ACHN (cell line): ENCODE measurements around the gene TBCD.

ENCODE experiments used
- DNase-seq: peaks from one replicate; pipeline ENCODE4 v3.0.0-alpha.2; 2015
- in situ Hi-C: cut with HindIII; loops from 2 replicates; pipeline ENCODE4 v1.10.0; 2017; ENCODE audit warnings: low sequenced_read_pairs, low pct_ligation_motif_present, low pct_unique_long_range_greater_than_20kb

The TBCD gene

DNA sequence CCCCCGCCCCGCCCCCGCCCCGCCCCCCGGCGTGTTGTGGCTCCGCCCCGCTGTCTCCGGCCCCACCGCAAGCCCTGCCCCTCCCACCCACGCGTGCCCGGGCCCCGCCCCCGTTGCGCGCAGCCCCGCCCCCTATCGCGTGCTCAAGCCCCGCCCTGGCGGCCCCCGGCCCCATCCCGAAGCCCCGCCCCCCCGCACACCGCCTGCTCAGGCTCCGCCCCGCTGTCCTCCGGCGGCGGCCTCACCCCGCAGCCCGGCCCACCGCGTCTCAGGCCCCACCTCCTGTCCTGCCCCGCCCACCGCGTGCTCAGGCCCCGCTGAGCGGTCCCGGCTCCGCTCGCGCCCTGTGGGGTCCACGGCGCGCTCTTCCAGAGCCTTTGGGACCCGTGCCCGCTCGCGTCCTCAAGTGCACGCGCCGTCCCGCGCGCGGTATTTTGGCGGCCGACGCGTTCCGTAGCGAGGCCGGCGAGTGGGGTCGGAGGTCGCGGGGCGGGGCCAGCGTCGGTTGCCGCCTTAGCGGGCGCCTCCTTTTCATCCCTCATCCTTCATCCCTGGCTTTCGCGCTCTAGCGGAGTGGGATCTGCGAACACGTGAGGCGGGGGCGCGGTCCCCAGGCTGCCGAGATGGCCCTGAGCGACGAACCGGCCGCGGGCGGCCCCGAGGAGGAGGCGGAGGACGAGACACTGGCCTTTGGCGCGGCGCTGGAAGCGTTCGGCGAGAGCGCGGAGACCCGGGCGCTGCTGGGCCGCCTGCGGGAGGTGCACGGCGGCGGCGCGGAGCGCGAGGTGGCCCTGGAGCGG lies at the start of gene TBCD:
Gene TBCD, plus strand, starts transcription at position 495 of the 800 bp plus-strand sequence. Its CDS starts 129 bp downstream, at position 624.
- peak; percentile 87 for DNase-seq
- in situ Hi-C loops = no loop called here

DNA sequence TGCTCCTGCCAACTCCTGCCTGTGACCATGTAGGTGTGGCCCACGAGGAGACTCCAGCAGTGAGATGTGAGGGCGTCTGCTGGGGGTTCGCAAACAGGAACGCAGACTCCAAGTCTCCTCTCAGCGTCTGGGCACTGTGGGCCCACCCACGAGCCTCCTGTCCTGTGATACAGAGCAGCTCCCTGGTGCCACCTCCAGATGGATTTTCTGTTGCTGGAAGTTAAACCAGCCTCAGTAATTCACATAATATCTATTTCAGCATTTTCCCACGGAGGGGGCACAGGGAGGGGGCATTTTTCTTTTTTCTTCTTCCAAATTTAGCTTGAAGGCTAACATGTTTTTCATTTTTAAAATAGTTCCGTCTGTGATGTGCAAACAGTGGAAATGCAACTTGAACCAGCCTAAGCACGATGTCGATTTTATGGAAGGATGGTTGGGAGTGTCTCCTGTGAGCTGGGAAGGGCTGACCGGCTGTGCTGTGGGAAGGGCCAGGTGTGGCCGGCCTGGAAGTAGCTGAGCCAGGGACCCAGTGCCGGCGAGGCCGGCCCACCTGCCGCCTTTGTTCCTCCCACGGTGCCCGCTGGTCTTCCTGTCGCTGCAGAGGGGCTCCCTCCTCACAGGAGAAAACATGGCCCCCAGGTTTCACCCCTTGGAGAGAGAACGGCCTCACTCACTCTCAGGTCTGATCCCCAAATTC lies 49.5 kb upstream of the TBCD start:
- in situ Hi-C loops = no loop called here

DNA sequence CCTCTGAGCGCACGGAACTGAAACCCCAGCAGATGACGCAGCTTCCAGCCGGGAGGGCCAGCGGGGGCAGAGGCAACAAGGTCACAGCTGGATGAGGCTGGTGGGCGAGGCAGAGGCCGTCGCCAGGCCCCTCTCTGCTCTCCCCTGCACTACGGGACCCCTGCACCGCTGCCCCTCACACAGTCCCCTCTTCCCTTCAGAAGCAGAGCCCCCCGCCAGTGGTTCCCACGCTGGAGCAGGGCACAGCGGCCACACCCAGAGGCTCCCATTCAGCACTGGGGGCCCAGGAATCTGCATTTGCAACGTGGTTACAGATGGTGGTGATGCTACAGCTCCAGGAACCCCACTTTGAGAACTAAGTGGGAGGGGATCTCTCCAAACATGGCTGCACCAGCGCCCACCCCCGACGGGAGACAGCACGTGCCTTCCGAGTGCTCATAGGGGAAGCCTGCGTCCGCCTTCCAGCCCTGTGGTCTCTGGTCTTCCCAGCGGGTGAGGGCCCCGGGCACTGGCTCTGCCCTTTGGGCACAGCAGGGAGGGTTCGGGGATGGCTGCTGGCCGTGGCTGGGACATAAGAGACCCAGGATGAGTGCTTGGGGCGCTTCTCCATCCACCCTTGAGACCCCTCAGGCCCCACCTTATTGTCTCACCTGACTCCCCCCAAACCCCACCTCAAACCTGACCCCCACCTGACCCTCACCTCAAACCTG lies 48.7 kb upstream of the TBCD start:
- DNase-seq = no peak
- in situ Hi-C loops = no loop called here

More for the DNA sequence above, 49.5 kb upstream of the TBCD start:
- DNase-seq = no peak

DNA sequence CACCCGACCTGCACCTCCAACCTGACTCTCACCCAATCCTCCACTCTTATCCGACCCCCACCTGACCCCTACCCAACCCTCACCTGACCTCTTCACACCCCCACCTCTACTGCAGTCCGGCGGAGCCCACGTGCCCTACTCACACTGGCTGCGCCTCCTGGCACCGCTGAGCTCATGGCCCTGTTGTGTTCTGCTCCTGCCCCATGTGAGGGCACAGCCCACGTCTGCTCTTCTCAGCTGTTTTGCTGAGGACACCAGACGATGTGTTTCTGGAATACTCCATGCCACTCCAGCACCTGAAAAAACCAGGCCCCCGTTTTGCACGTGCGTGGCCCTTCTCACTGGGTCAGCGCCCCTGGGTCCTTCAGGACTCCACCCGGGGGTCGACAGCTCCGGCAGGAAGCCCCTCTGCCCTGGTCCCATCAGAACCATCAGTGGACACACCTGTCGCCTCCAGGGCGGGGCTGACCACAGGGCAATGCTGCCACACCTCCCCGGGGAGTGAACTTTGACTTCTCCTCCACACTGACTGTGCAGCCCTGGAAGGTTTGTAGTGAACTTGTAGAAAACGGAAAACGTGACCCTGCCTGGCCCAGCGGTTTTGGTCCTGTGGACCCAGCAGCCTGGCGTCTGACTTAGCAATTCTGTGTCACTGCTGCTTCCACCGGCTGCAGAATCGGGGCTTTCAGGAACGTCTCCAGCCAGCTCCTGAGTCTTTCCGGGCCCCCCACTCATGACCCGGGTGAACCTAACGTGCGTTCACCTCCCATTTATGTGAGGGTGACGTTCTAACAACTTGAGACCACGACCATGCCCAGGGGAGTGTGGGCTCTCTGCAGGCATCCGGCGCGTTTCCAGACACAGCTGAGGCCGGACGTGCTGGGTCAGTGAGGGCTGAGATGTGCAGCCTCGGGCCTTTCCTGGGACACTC lies 47.7 kb upstream of the TBCD start:
- in situ Hi-C loops = no loop called here
- DNase-seq = no peak

DNA sequence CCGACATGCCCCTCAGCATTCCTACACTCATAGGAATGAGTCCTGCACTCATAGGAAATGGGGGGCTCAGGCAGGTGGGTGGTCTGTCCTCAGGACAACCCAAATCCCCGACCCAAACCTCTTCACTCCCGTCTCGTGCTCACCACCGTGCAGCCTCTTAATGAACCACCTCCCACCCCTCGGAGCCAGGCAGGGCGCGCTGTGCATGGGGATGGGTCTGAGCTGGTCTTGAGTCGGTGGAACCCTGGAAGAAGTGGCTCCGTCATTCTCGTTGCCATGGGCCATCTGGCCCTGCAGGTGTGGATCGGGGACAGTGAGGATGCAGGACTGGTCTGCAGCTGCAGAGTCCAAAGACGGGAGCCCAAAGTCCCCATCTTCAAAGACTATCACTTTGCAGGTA lies 47.0 kb upstream of the TBCD start:
- DNase-seq = no peak
- in situ Hi-C loops = no loop called here

DNA sequence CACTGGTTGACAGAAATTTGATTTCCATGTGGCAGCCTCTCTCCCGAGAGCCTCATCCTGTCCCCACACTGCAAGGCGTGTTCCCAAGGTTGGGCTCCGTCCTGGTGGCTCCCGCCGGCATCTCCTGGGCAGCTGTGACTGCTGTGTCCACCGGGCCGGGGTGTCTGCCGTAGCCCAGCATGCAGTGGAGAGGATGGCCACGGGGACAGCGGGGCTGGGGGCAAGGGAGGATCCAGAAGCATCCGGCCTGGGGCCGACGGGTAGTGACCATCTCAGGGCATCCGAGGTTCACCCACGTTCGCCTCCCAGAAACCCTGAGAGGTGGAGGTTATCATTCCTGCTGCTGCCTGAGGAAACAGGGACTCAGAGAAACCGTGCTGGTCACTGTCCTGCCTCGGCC lies 46.1 kb upstream of the TBCD start:
- DNase-seq = no peak
- in situ Hi-C loops = no loop called here

DNA sequence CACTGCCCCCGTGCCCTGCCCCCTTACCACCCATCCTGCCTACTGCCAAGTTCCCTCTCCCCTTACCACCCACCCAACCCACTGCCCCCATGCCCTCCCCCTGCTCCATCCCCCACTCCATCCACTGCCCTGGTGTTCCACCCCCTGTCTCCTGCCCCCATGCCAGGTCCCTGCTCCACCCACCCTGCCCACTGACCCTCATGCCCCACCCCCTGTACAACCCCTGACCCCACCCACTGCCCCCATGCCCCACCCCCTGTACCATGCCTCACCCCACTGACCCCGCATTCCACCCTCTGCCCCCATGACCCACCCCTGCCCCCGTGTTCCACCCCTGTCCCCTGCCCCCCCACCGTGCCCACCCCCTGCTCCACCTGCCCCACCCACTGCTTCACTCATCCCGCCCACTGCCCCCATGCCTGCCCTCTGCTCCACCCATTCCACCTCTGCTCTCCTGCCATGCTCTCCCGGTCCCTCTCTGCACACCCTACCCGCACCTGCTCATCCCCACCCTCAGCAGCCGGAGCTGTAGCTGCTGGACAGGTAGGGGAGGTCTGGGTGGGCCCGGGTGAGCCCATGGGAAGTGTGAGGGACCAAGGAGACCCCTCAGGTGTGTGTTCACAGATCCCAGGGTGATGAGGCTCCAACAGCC lies 42.7 kb upstream of the TBCD start:
- DNase-seq = no peak
- in situ Hi-C loops = no loop called here

DNA sequence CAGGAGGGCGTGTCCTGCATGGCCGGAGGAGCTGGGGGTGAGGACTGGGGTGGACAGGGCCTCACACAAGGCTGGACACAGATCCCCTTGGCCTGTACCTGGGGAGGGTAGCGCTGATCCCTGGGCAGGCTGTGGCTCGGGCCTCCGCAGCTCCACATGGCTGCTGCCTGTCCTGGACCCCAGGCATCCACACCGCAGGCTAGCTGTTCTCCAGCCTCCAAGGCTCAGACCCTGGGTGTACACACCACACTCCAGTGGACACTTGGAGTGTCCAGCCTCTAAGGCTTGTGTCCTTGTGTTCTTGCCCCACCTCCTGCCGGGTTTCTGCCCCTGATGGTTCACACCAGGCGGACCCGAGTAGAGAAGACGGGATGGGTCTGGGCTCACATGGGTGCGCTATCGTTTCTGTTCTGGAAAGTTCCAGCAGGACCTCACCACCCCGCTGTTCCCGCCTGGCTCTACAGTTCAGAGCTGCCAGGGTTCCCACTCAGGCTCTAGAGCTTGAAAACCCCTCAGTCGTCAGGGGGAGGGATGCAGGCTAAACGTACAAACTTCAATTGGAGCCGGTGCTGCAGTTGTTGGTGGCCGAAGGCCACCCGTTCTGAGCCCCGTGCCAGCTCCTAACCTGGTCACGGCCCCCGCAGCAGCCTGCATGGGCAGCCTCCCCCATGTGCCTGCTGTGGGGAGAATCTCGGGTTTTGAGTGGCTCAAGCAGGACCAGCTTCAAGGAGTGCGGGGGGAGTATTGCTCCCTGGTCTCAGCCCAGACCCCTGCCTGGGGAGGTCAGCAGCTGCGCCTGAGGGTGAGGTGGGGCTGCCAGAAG lies 42.0 kb upstream of the TBCD start:
- DNase-seq = no peak
- in situ Hi-C loops = no loop called here

DNA sequence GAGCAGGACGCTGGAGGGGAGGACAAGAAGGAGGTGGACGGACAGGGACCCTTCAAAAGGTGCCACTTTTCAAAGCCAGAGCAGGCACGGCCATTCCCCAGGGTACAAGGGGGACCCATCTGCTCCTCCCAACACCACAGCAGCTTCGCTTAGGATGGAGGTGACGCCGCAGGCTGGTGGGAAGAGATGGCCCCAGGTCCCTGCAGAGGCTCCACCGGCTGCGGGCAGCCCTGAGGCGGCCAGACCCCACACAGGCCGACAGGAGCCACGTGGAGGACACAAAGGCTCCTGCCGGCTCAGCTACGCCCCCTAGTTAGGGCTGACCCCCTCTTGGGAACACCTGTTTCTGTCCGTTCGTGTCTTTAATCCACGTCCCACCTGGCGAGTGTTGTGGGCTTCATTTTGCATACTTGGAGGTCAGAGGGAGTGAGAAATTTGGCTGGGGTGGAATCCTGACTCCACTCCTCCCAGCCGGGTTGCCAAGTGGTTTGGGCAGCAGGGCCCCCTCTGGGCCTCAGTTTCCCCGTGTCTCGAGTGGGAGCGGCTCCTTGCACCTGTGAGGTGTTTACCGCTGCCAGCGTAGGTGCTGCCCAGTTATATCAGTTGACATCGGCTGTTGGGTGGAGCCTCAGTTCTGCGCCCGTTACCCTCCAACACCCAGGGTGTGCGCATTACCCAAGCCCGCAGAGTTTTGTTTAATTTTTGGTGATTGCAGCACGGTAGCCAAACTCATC lies 41.2 kb upstream of the TBCD start:
- in situ Hi-C loops = no loop called here

DNA sequence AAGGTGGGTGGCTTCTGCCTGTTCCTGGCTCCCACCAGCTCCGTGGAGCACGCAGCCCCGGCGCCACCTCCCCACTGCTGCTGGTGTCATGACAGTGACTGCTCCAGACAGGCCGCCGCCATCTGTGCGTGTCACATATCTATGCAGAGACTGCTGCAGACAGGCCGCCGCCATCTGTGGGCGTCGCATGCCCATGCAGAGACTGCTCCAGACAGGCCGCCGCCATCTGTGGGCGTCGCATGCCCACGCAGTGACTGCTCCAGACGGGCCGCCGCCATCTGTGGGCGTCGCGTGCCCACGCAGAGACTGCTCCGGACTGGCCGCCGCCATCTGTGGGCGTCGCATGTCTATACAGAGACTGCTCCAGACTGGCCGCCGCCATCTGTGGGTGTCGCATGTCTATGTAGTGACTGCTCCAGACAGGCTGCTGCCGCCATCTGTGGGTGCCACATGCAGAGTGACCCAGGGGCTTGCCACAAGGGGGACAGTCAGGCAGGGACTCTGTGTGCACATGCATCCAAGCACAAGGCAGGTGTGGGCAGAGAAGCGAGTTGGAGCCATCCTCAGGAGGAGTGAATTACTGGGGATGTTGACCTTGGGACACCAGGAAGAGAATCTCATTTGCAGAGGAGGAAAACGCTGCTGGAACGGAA lies 38.7 kb upstream of the TBCD start:
- in situ Hi-C loops = no loop called here
- DNase-seq = no peak

More for the DNA sequence above, 41.2 kb upstream of the TBCD start:
- no peak for DNase-seq

DNA sequence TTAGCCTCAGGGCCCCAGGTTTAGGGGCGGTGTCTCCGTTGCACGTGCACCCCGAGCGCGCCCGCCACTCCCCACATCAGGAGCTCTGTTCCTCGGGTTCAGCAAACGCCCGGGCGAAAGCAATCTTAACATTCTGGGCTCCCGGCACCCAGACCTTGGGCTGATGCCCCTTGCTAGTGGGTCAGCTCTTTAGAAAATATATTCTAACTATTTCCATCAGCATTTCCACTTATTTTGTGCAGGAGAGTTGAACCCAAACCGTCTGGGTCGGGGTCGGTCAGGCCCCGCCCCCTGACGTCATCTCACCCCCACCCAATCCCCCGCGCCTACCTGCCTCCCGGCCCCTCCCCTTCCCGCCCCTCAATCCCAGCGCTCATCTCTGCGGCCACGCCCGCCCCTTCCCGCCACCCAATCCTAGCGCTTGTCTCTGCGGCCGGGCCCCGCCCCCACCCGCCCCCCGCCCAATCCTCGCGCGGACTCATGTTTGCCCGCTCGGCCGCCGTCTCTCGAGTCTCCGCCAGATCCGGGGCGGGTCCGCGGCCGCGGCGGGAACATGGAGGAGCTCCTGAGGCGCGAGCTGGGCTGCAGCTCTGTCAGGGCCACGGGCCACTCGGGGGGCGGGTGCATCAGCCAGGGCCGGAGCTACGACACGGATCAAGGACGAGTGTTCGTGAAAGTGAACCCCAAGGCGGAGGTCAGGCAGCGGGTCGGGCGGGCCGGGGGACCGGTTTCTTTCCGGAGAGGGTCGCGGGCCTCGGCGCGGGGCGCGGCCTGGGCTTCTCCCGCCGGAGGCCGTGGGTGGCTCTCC lies 35.5 kb upstream of the TBCD start, which contains the start of gene FN3KRP:
Gene FN3KRP, plus strand, starts transcription at position 504 of the 808 bp plus-strand sequence. Its CDS starts 50 bp downstream, at position 554.
- in situ Hi-C loops = no loop called here
- peak; percentile 95 for DNase-seq

DNA sequence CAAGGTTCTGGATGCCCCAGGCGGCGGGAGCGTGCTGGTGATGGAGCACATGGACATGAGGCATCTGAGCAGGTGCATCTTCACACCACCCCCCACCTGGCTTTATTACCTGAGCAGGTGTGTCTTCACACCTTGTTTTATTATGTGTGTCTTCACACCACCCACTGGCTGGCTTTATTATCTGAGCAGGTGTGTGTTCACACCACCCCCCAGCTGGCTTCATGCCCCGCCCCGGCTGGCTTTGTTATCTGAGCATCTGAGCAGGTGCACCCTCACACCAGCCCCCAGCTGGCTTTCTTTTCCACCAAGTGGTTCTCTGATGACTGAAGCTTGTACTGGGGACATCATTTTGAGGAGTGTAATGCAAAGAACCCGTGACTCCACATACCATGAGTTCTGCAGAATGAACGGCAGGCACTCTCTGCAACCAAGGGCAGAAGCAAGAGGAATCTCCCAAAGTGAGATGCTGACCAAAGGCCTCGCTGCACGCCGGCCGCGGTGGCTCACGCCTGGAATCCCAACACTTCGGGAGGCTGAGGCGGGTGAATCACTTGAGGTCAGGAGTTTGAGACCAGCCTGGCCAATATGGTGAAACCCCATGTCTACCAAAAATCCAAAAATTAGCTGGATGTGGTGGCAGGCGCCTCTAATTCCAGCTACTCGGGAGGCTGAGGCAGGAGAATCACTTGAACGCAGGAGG lies 32.7 kb upstream of the TBCD start:
- no peak for DNase-seq
- in situ Hi-C loops = no loop called here

DNA sequence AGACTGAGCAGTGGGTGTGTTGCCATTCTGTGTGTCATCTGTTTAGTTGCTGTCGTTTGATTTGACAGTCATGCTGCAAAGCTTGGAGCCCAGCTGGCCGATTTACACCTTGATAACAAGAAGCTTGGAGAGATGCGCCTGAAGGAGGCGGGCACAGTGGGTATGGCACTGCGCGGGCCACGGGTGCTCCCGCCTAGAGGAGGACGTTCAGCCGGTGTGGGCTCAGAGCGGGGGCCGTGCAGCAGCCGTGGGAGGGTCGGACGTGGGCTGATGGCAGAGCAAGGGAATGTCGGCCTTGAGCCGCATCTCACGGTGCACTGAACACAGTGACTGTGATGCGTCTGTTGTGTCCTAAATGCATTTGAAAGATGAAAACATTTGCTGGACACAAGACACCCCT lies 31.7 kb upstream of the TBCD start:
- in situ Hi-C loops = no loop called here
- DNase-seq = no peak

DNA sequence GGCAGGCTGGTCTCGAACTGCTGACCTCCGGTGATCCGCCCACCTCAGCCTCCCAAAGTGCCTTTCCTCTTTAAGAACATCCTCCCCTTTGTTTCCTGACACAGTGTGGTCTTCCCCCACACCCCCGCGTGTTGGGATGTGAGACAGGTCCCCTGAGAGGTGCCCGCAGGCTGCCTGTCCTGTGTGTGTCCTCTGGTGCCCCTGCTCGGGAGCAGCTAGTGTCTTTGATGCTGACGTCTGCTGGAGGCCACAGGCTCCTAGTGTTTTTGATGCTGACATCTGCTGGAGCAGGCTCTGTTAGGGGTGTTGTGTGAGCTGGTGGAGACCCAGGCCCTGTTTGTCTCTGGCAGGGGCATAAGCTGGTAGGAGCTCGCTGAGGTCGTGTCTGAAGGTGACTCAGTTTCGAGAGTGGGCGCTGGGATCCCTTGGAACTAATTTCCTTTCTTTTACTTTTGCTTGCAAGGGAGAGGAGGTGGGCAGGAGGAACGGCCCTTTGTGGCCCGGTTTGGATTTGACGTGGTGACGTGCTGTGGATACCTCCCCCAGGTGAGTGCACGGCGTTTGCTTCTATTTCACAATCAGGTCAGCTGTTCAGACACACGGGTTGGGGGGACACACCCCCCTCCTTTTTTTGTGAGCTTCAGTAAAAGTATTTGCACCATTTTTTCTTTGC lies 29.4 kb upstream of the TBCD start:
- DNase-seq = no peak
- in situ Hi-C loops = no loop called here
